ENCODE data around the gene SLC22A5.

DNA sequence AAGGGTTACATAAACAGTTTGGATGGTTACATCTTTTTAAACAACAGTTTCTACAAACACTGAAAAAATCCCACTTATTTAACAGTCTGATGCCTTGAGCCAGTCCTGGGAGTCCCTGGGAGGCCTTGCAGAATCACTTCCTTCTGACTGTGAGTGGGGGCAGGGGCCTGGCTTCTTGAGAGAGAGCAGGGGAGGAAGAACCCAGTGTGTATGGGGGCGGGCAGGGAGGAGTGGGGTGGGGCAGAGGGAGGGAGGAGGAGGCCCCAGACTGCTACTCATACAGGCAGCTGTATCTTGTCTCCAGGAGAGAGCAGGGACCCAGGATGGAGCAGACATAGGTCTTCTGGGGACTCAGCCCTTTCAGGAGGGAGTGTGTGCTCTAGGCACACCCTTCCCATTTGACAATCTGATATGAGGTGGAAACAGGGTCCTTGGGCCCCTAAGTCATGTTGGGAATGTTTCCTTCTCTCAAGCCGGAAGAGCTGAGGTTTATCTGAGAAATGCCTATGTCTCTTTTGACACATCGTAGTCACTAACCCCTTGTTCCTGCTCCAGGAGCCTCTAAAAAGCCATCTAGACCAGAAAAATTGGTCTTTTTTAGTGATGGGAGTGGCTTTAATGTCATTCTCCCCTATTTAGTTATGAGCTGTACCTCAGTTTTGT is 68.2 kb downstream of the SLC22A5 start:
- TF ChIP-seq, protein P1, sequence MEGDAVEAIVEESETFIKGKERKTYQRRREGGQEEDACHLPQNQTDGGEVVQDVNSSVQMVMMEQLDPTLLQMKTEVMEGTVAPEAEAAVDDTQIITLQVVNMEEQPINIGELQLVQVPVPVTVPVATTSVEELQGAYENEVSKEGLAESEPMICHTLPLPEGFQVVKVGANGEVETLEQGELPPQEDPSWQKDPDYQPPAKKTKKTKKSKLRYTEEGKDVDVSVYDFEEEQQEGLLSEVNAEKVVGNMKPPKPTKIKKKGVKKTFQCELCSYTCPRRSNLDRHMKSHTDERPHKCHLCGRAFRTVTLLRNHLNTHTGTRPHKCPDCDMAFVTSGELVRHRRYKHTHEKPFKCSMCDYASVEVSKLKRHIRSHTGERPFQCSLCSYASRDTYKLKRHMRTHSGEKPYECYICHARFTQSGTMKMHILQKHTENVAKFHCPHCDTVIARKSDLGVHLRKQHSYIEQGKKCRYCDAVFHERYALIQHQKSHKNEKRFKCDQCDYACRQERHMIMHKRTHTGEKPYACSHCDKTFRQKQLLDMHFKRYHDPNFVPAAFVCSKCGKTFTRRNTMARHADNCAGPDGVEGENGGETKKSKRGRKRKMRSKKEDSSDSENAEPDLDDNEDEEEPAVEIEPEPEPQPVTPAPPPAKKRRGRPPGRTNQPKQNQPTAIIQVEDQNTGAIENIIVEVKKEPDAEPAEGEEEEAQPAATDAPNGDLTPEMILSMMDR (IDR thresholded peaks at IDR 0.05): no peak
- TF ChIP-seq EP300 (IDR thresholded peaks at IDR 0.05): no peak
- TF ChIP-seq, protein P2, sequence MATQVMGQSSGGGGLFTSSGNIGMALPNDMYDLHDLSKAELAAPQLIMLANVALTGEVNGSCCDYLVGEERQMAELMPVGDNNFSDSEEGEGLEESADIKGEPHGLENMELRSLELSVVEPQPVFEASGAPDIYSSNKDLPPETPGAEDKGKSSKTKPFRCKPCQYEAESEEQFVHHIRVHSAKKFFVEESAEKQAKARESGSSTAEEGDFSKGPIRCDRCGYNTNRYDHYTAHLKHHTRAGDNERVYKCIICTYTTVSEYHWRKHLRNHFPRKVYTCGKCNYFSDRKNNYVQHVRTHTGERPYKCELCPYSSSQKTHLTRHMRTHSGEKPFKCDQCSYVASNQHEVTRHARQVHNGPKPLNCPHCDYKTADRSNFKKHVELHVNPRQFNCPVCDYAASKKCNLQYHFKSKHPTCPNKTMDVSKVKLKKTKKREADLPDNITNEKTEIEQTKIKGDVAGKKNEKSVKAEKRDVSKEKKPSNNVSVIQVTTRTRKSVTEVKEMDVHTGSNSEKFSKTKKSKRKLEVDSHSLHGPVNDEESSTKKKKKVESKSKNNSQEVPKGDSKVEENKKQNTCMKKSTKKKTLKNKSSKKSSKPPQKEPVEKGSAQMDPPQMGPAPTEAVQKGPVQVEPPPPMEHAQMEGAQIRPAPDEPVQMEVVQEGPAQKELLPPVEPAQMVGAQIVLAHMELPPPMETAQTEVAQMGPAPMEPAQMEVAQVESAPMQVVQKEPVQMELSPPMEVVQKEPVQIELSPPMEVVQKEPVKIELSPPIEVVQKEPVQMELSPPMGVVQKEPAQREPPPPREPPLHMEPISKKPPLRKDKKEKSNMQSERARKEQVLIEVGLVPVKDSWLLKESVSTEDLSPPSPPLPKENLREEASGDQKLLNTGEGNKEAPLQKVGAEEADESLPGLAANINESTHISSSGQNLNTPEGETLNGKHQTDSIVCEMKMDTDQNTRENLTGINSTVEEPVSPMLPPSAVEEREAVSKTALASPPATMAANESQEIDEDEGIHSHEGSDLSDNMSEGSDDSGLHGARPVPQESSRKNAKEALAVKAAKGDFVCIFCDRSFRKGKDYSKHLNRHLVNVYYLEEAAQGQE (IDR thresholded peaks at IDR 0.05): no peak
